Pancreas (tissue), 10 donors: ENCODE data around the gene RITA1. TPM values are rescaled to one million over a fixed set of nuclear protein-coding genes. Genes with fewer than 3 reads are reported as not detected.

ENCODE experiments used
- ATAC-seq, 4 donors: fragments of 200-7000 bp; cut with Tn5 transposase; one replicate each; pipeline versions ENCODE4 v1.8.0 to v1.9.1; 2020; ENCODE audit warnings: mild to moderate bottlenecking in 4 of 4, moderate library complexity in 4 of 4
- DNase-seq, 6 donors: peaks; one replicate each; pipeline ENCODE4 v3.0.0-alpha.2; 2020
- FAIRE-seq: peaks from 2 replicates; lab custom pipeline; 2012; peaks lifted over from hg19 to GRCh38; lab: Jason Lieb, UNC
- H3K27ac ChIP-seq, 4 donors: fragments of 200-600 bp; sonication (generic); 1 replicate in 3 of 4; 2 replicates in 1 of 4; pipeline versions ENCODE4 v1.5.0 to v1.8.0; 2020
- H3K27me3 ChIP-seq, 4 donors: fragments of 200-600 bp; one replicate each; pipeline ENCODE4 v1.8.0; 2021
- H3K36me3 ChIP-seq, 3 donors: fragments of 200-600 bp; sonication (generic) in 1 of 3; one replicate each; pipeline versions ENCODE4 v1.5.0 to v1.8.0; 2020 to 2021
- H3K4me1 ChIP-seq, 3 donors: fragments of 200-600 bp; one replicate each; pipeline ENCODE4 v1.8.0; 2021
- H3K4me3 ChIP-seq, 4 donors: fragments of 200-600 bp; sonication (generic) in 2 of 4; one replicate each; pipeline versions ENCODE4 v1.5.0 to v1.8.0; 2020 to 2021
- H3K9me3 ChIP-seq, 4 donors: fragments of 200-600 bp; one replicate each; pipeline ENCODE4 v1.8.0; 2021
- WGBS, 2 donors: extraction: QIAGEN DNeasy Blood & Tissue Kit; methylation state at CpG; one replicate each; pipeline ENCODE4 v1.1.7; 2013; 5-methylcytosine and 5-hydroxymethylcytosine counted together
- intact Hi-C, 3 donors: fragments of 100-400 bp; cut with DNase I; formaldehyde crosslinking; loops; one replicate each; pipeline versions ENCODE4 v1.11.1 to v1.14.2; 2022
- polyA plus RNA-seq, 2 donors: library from polyadenylated mRNA; stranded (reverse); fragments of 200-250 nt; gene quantifications; one replicate each; pipeline ENCODE4 v1.2.3, GENCODE V29; 2013
- total RNA-seq, 6 donors: library from RNA; stranded (reverse); fragmentation: NEBNext Ultra II Directional in 4 of 6; extraction: Animal tissue kit (Norgen Biotek cat#: 25700) in 4 of 6; gene quantifications; one replicate each; pipeline versions ENCODE4 v1.2.1 to v1.2.4, GENCODE V29; 2021 to 2023
- TF ChIP-seq, protein P1 (sequence below), 4 donors: fragments of 200-600 bp; sonication (generic) in 3 of 4; IDR thresholded peaks; one replicate each; pipeline versions ENCODE4 v1.5.0 to v1.8.0; 2021; ENCODE audit warnings: antibody characterized with exemption in 4 of 4
- donor health status: healthy with polysubstance abuse.
- donor health status: DM: no; HTN: no; CAD: no; lungs with moderate emphysema.
- donor health status: DM: no; HTN: no; CAD: no.
- donor health status: control.
- donor health status: control.
- donor health status: Bipolar disorder and iron deficiency.
- donor health status: DM: yes; HTN: yes; CAD: no.
- donor health status: DM: no; HTN: no; CAD: no.
- donor health status: DM: no; HTN: no; CAD: no.
- donor health status: DM: yes; HTN: yes; CAD: no.

The RITA1 gene
- total and polyA plus RNA-seq, 8 donors: 4.8 to 8.9 (median 5.4) TPM

DNA sequence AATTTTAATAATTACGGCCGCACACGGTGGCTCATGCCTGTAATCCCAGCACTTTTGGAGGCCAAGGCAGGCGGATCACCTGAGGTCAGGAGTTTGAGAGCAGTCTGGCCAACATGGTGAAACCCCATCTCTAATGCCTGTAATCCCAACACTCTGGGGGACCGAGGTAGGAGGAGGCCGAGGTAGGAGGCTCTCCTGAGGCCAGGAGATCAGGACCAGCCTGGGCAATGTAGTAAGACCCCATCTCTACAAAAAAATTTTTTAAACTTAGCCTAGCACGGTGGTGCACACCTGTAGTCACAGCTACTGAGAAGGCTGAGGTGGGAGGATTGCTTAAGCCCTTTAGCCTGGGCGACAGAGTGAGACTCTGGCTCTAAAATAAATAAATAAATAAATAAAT lies 41.6 kb upstream of the RITA1 start:
- H3K27me3 ChIP-seq: no peaks in the 10 kb centered on the region
- H3K36me3 ChIP-seq: no peaks in the 10 kb centered on the region
- intact Hi-C loops: no loop called here
- no peaks in the 10 kb centered on the region for H3K9me3 ChIP-seq
- ATAC-seq: no peak
- WGBS, 2 donors: 86% methylated on average over 8 of the region's 8 CpGs
- H3K4me3 ChIP-seq: no peak overlapping the region
- H3K27ac ChIP-seq: no peak overlapping the region
- TF ChIP-seq, protein P1, sequence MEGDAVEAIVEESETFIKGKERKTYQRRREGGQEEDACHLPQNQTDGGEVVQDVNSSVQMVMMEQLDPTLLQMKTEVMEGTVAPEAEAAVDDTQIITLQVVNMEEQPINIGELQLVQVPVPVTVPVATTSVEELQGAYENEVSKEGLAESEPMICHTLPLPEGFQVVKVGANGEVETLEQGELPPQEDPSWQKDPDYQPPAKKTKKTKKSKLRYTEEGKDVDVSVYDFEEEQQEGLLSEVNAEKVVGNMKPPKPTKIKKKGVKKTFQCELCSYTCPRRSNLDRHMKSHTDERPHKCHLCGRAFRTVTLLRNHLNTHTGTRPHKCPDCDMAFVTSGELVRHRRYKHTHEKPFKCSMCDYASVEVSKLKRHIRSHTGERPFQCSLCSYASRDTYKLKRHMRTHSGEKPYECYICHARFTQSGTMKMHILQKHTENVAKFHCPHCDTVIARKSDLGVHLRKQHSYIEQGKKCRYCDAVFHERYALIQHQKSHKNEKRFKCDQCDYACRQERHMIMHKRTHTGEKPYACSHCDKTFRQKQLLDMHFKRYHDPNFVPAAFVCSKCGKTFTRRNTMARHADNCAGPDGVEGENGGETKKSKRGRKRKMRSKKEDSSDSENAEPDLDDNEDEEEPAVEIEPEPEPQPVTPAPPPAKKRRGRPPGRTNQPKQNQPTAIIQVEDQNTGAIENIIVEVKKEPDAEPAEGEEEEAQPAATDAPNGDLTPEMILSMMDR (IDR thresholded peaks at IDR 0.05): no peak
- H3K4me1 ChIP-seq: no peaks in the 10 kb centered on the region
- FAIRE-seq: no peak
- DNase-seq: peak in 1 of 6 donors; percentile 5

DNA sequence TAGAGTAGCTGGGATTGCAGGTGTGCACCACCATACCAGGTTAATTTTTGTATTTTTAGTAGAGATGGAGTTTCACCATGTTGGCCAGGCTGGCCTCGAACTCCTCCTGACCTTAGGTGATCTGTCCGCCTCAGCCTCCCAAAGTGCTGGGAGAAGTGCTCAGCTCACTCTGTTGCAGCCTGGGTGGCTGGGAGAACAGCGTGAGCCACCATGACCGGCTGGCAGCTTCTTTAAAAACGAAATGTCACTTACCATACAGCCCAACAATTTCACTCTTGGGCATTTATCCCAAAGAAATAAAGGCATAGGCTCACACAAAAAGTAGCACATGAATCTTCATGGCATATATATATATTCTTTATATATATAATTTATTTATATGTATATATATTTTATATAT lies 40.7 kb upstream of the RITA1 start:
- WGBS, 2 donors: 70 to 80% methylated on average over 5 of the region's 5 CpGs
- TF ChIP-seq, protein P1 (IDR thresholded peaks at IDR 0.05): no peak
- H3K4me3 ChIP-seq: no peak overlapping the region
- intact Hi-C loops: no loop called here
- H3K27ac ChIP-seq: no peak overlapping the region
- no peak for ATAC-seq
- no peaks in the 10 kb centered on the region for H3K36me3 ChIP-seq
- no peaks in the 10 kb centered on the region for H3K4me1 ChIP-seq
- H3K27me3 ChIP-seq: no peaks in the 10 kb centered on the region
- FAIRE-seq: no peak
- H3K9me3 ChIP-seq: no peaks in the 10 kb centered on the region
- peak in 1 of 6 donors; percentile 13 for DNase-seq

DNA sequence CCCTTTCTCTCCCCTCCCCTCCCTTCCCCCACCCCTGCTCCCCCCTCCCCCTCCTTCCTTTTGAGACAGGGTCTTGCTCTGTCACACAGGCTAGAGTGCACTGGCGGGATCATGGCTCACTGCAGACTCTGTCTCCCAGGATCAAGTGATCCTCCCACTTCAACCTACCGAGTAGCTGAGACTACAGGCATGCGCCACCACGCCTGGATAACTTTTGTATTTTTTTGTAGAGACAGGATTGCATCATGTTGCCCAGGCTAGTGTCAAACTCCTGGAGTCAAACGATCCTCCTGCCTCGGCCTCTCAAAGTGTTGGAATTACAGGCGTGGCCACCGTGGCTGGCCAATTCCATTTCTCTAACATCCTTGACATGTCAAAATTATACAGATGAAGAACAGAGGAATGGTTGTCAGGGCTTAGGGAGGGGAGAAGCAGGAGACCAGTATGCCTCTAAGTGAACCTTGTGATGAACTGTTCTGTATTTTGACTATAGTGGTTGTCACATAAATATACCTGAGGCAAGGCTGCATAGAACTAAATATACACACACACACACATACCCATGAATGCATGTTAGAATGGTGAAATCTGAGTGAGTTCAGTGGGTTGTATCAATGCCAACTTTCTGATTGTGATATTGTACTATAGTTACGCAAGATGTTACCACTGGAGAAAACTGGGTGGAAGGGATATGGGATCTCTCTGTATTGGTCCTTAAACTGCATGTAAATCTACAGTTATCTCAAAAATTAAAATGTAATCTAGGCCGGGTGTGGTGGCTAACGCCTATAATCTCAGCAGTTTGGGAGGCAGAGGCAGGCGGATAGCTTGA lies 39.6 kb upstream of the RITA1 start:
- Histone ChIP-seq H3K4me3 (no peak overlapping the region), H3K36me3 (no peaks in the 10 kb centered on the region), H3K27ac (no peak overlapping the region), H3K27me3 (no peaks in the 10 kb centered on the region), H3K4me1 (no peaks in the 10 kb centered on the region), H3K9me3 (no peaks in the 10 kb centered on the region)
- intact Hi-C loops: no loop called here
- WGBS, 2 donors: 71% methylated on average over 12 of the region's 12 CpGs
- TF ChIP-seq, protein P1 (IDR thresholded peaks at IDR 0.05): no peak
- DNase-seq: peak in 1 of 6 donors; percentile 9
- no peak for ATAC-seq
- no peak for FAIRE-seq

DNA sequence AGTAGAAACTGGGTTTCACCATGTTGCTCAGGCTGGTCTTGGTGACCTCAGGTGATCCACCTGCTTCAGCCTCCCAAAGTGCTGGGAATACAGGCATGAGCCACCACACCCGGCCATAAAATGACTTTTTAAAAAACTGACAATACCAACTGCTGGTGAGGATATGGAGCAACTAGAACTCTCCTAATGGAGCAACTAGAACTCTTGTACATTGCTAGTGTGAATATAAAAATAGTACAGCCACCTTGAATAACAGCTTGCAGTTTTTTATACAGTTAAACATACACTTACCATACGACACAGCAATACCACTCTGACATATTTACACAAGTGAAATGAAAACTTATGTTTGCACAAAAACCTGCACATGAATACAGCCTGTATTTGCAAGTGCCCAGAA lies 38.5 kb upstream of the RITA1 start:
- Histone ChIP-seq H3K27ac (no peak overlapping the region), H3K36me3 (no peaks in the 10 kb centered on the region), H3K27me3 (no peaks in the 10 kb centered on the region), H3K4me3 (no peak overlapping the region), H3K4me1 (no peaks in the 10 kb centered on the region), H3K9me3 (no peaks in the 10 kb centered on the region)
- TF ChIP-seq, protein P1 (IDR thresholded peaks at IDR 0.05): no peak
- ATAC-seq (no peak), FAIRE-seq (no peak), DNase-seq (no peak)
- 78 to 81% methylated on average over 2 of the region's 2 CpGs for WGBS, 2 donors
- intact Hi-C loops: no loop called here
